Inflammatory macrophage treated with lipopolysaccharide for 1 hour (primary cell): ENCODE measurements around the gene SETX.
"Not testable (repeated sequence)": the region's sequence is repeated elsewhere in the genome, so short reads cannot be mapped to it uniquely, and the experiment has no call there.

Source experiments
- DNase-seq, 2 donors: peaks; one replicate each; pipeline ENCODE4 v3.0.0-alpha.2; 2020 to 2022

The SETX gene, protein sequence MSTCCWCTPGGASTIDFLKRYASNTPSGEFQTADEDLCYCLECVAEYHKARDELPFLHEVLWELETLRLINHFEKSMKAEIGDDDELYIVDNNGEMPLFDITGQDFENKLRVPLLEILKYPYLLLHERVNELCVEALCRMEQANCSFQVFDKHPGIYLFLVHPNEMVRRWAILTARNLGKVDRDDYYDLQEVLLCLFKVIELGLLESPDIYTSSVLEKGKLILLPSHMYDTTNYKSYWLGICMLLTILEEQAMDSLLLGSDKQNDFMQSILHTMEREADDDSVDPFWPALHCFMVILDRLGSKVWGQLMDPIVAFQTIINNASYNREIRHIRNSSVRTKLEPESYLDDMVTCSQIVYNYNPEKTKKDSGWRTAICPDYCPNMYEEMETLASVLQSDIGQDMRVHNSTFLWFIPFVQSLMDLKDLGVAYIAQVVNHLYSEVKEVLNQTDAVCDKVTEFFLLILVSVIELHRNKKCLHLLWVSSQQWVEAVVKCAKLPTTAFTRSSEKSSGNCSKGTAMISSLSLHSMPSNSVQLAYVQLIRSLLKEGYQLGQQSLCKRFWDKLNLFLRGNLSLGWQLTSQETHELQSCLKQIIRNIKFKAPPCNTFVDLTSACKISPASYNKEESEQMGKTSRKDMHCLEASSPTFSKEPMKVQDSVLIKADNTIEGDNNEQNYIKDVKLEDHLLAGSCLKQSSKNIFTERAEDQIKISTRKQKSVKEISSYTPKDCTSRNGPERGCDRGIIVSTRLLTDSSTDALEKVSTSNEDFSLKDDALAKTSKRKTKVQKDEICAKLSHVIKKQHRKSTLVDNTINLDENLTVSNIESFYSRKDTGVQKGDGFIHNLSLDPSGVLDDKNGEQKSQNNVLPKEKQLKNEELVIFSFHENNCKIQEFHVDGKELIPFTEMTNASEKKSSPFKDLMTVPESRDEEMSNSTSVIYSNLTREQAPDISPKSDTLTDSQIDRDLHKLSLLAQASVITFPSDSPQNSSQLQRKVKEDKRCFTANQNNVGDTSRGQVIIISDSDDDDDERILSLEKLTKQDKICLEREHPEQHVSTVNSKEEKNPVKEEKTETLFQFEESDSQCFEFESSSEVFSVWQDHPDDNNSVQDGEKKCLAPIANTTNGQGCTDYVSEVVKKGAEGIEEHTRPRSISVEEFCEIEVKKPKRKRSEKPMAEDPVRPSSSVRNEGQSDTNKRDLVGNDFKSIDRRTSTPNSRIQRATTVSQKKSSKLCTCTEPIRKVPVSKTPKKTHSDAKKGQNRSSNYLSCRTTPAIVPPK (N-terminal part only)

DNA sequence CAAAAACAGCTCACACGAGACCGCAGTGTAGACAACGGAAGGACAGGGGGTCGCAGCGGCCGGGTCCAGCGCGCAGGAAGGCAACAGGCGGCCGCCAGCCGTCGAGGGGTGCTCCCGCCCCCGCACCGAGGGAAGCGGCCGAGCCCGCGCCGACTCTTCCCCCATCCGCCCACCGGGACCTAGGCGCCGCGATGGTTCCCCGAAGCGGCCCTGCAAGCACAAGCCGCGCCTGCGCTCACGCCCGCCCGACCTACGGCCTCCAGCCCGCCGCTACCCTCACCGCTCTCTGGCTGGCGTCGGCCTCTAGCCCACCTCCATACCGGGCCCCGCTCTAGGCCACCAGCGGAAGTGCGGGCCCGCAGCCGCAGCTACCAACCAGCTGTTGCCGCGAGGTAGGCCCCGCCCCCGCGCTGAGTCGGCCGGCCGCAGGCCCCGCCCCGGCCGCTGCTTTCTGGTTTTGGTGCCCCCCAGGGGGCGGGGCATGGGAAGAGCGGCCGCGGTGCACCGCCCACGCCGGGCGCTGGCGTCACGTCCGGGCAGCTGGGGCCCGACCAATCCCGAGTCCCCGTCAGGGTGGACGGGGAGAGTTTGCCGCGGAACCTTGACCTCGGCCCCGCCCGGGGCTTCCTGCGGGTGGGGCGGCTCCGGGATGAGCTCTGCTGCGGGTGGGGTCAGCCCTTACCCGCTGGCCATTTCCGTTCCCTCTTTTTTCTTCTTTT is at the start of gene SETX:
Gene SETX (minus strand): TSS at position 350 of the 719 bp plus-strand sequence. CDS start 5,558 bp downstream, outside the sequence.
- peak; percentile 98 to 99 for DNase-seq

- DNase-seq: no peak
Observed at GRCh38 chr9:132404228-132404881, 49.6 kb upstream of the SETX start.

DNA sequence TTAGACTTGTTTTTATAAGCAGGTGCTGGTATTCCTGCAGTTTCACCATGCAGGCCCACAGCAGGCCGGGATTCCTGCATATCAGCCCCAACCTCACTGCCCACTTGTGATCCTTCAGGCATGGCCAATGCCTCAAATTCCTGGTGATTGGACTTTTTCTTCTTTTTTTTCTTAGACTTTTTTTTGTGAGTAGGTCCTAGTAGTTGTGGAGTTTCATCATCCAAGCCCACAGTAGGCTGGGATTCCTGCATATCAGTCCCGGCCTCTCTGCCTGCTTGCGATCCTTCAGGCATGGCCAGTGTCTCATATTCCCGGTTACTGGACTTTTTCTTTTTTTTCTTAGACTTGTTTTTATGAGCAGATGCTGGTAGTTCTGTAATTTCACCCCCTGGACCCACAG is 47.0 kb upstream of the SETX start:
- no peak for DNase-seq

- no peak for DNase-seq
Observed at GRCh38 chr9:132395560-132395959, 40.8 kb upstream of the SETX start.

- no peak for DNase-seq
Observed at GRCh38 chr9:132391449-132391848, 36.7 kb upstream of the SETX start.

DNA sequence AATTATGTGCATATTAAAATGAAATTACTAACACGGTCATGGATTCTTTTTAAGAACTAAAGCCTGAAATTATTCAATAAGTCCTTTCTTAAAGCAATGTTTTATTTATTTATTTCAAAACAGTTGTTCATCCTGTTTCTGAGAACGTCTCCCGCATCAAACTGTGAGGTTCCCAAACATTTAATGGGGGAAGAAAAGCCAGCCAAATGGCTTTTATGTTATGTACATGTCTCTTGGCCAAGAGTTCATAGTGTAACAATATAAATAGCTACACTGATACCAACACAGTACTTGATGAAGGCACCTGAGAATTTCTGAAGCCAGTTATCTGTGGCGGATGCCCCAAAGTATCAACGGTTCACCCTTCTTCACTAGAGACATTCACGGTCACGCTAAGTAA is 36.2 kb upstream of the SETX start:
- DNase-seq: no peak

DNA sequence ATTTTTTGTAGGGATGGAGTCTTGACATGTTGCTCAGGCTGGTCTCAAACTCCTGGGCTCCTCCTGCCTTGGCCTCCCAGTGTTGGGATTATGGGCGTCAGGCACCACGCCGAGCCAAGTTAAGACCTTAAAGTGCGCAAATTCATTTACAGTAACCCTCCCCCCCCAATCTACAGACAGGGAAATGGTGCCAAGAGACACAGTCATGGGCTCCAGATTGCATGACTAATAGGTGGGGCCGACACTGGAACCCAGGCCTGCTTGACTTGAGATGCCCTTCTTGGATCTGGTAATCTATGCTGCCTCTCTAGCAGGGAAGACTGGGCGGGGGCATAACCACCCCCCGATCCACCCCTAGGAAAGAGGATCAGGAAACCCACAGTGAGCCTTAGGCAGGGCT is 32.3 kb upstream of the SETX start:
- DNase-seq: no peak

DNA sequence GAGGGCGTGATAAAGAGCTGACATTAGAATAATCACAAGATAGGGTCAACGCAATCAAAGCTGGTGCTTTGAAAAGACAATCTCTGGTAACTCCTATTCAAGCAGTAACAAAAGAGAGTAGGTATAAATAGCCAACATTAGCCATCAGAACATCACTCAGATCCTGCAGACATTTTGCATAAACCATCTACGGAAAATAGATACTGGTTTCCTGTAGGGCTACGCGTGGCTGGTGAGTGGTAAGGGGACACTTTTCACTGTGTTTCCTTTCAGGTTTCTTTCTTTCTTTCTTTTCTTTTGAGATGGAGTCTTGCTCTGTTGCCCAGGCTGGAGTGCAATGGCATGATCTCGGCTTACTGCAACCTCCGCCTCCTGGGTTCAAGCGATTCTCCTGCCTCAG is 29.6 kb upstream of the SETX start:
- DNase-seq: no peak

DNA sequence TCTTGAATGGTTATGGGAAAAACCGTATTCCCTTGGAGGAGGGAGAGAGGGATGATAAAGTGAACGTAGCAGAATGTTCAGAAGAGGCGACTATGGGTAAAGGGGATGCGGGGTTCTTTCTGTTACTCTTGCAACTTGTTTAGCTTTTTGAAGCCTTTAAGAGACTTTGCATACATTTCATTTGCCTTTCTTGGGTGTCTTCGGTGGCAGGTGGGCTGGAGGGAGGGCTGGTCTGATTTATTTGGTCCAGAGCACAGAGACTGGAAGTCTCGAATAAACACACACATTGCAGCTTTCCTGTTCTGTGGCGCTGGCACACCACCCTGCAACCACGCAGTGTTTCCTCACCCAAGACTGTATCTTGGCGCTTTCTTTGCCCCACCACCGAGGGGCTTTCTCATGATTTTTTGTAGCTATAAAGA is 28.7 kb upstream of the SETX start:
- DNase-seq: no peak

- DNase-seq: peak; percentile 43 to 55
Observed at GRCh38 chr9:132381966-132382541, 27.3 kb upstream of the SETX start.

DNA sequence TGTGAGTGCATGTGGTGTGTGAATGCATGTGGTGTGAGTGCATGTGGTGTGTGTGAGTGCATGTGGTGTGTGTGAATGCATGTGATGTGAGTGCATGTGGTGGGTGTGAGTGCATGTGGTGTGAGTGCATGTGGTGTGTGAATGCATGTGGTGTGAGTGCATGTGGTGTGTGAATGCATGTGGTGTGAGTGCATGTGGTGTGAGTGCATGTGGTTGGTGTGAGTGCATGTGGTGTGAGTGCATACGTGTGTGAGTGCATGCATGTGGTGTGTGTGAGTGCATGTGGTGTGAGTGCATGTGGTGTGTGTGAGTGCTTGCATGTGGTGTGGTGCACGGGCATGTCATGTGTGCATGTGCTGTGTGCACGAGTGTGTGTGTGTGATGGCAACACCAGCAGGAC is 23.6 kb upstream of the SETX start:
- DNase-seq: not testable (repeated sequence)

- DNase-seq: not testable (repeated sequence)
Observed at GRCh38 chr9:132377769-132378168, 23.0 kb upstream of the SETX start.

DNA sequence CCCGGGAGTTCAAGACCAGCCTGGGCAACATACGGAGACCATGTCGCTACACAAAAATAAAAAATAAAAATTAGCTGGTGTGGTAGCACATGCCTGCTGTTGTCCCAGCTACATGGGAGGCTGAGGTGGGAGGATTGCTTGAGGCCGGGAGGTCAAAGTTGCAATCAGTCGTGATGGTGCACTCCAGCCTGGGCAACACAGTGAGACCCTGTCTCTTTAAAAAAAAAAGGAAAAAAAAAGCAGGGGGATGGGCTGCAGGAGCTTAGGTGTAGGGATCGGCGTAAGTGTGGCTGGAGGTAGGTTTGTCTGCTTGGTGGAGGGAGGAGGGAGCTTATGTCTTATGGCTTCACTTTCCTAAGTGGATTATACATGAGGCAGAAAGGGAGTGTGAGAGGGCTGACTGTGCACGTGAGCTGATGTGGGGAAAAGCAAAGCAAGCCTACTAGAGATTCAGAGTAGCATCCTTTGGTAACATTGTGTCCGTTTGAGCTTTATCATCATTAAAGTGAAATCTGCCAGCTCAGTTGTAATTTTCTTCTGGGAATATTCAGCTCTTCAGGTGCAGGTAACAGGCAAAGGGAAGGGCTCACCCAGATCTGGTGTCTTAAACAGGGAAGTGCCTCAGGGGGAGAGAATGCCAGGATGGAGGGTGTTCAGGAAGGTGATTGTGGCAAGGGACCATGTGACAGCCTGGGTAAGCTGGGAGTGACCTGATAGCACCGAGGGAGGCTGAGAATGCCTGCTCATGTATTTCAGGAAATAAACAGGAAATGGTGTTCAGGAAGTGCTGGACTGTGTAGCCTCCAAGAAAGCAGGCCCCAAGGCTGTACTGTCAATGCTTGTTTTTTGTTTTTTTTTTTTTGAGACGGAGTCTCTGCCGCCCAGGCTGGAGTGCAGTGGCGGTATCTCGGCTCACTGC is 17.6 kb upstream of the SETX start:
- peak; percentile 64 to 78 for DNase-seq

DNA sequence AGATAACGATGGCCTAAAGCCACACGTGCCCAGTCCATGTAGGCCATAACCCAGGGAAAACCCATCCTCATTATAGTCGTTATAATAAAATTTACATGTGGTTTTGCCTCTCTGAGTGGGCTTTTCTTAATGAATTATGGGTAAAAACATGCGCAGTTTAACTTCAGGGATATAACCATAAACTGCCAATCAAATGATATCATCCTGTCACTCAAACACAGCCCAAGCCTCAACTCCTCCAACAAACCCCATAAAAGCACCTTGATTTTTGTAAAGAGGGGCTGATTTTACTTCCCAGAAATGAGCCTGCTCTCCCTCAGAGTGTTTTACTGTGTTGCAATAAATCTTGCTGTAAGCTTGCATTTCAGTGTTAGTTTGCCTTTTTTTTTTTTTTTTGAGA is 15.8 kb upstream of the SETX start:
- DNase-seq: no peak

DNA sequence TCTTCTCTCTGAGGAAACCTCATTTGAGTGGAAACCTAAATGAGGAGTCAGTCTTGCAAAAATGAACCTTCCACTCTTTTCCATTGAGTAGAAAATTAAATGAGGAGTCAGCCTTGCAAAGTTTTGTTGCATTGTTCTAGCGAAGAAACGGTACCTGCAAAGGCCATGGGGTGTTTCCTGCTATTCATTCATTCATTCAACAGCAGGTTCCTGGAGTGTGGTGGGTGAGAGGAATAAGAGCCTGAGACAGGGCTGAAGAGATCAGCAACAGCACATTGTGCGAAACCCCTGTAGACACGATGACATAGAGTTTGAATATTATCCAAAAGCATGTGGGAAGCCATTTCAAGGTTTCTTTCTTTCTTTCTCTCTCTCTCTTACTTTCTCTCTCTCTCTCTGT is 14.6 kb upstream of the SETX start:
- no peak for DNase-seq

- DNase-seq: no peak
Observed at GRCh38 chr9:132367613-132368313, 13.0 kb upstream of the SETX start.

- peak; percentile 56 to 66 for DNase-seq
Observed at GRCh38 chr9:132366481-132366880, 11.7 kb upstream of the SETX start.

GRCh38 chr9:132365986-132366385 is 11.2 kb upstream of the SETX start:
- DNase-seq: no peak

DNA sequence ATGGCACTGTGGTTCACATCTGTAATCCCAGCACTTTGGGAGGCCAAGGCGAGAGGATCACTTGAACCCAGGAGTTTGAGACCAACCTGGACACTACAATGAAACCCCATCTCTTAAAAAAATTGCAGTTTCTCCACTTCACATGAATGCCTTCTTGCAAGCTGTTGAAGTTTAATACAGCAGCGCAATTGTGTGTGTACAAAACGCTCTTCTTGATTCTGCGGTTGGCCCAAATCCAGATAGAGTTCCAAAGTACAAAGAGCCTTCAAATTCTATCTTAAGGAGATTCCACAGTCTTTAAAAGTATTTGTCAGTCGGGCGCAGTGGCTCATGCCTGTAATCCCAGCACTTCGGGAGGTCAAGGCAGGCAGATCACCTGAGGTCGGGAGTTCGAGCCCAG is 9.3 kb upstream of the SETX start:
- DNase-seq: no peak

GRCh38 chr9:132357764-132358163 is 3.0 kb upstream of the SETX start:
- no peak for DNase-seq
